K562 (cell line): ENCODE measurements around the gene WIPF3. TPM values are rescaled to one million over a fixed set of nuclear protein-coding genes. Genes with fewer than 3 reads are reported as not detected.

ENCODE experiments used
- ATAC-seq: fragments of 200-7000 bp; cut with Tn5 transposase; 3 replicates; pipeline ENCODE4 v1.9.1; 2020; ENCODE audit warnings: moderate library complexity
- BruUV-seq: library from RNA; stranded (reverse); fragments of 400-500 nt; replicated peaks from 2 replicates; lab custom pipeline; 2021; lab: Mats Ljungman, UMichigan
- CTCF ChIA-PET: fragments of 300-600 bp; formaldehyde crosslinking; extraction: SDS; loops from one replicate; lab custom pipeline; 2021; ENCODE audit warnings: low intra/inter-chr PET ratio; lab: Yijun Ruan, JAX
- POLR2A ChIA-PET: fragments of 300-600, 350-650 bp; sonication (Branson Sonifier 250); formaldehyde crosslinking; extraction: SDS; loops from one replicate; lab custom pipeline; 2021; ENCODE audit warnings: antibody characterized with exemption, inconsistent platforms; lab: Yijun Ruan, JAX
- DNase-seq, 4 experiments: peaks; one replicate each; pipeline versions ENCODE4 v3.0.0 to v3.0.0-alpha.2; 2011 to 2018; ENCODE audit warnings: low spot score in 3 of 4, mixed read lengths in 3 of 4; ENCODE audit errors: extremely low read depth in 1 of 4
- FAIRE-seq: peaks from 2 replicates; lab custom pipeline; 2011; peaks lifted over from hg19 to GRCh38; lab: Jason Lieb, UNC
- H2AFZ ChIP-seq: 2 replicates; pipeline ENCODE4 v1.6.0; 2011; ENCODE audit warnings: low read depth, low read length, control low read depth, inconsistent platforms
- H3K27ac ChIP-seq: fragments of 200-600 bp; 3 replicates; pipeline ENCODE4 v1.8.0; 2011; ENCODE audit warnings: low read depth, mild to moderate bottlenecking, control low read depth, inconsistent platforms, low read length, moderate library complexity, mixed read lengths; ENCODE audit errors: extremely low read depth
- H3K27me3 ChIP-seq, 2 experiments: fragments of 300-600 bp in 1 of 2; 2 replicates in 1 of 2; 3 replicates in 1 of 2; pipeline versions ENCODE4 v1.6.0 to v1.8.0; 2011; ENCODE audit warnings: inconsistent platforms in 2 of 2, low read length in 2 of 2, mild to moderate bottlenecking in 1 of 2, mixed read lengths in 1 of 2, moderate library complexity in 1 of 2; ENCODE audit not compliant: control insufficient read depth in 2 of 2, insufficient read depth in 2 of 2
- H3K36me3 ChIP-seq: fragments of 300-600 bp; 3 replicates; pipeline ENCODE4 v1.8.0; 2011; ENCODE audit warnings: mild to moderate bottlenecking, low read length, inconsistent platforms; ENCODE audit not compliant: control insufficient read depth, insufficient read depth
- H3K4me1 ChIP-seq, 2 experiments: fragments of 200-600 bp in 1 of 2; replicated peaks in 1 of 2; 2 replicates in 1 of 2; 3 replicates in 1 of 2; pipeline versions ENCODE4 v1.5.1 to v1.8.0; 2011; ENCODE audit warnings: inconsistent platforms in 2 of 2, low read length in 2 of 2, mild to moderate bottlenecking in 1 of 2, mixed read lengths in 1 of 2, moderate library complexity in 1 of 2; ENCODE audit not compliant: control insufficient read depth in 2 of 2, insufficient read depth in 2 of 2
- H3K4me2 ChIP-seq: 2 replicates; pipeline ENCODE4 v1.6.1; 2011; ENCODE audit warnings: low read length, control low read depth, inconsistent platforms, mixed read lengths; ENCODE audit not compliant: insufficient read depth
- H3K4me3 ChIP-seq: fragments of 200-600 bp; sonication (generic), shearing (Covaris generic); 2 replicates; pipeline ENCODE4 v1.5.1; 2016; ENCODE audit warnings: control low read depth, inconsistent platforms
- H3K79me2 ChIP-seq: fragments of 200-600 bp; 3 replicates; pipeline ENCODE4 v1.8.0; 2011; ENCODE audit warnings: low read length, inconsistent platforms; ENCODE audit not compliant: control insufficient read depth, insufficient read depth
- H3K9ac ChIP-seq, 2 experiments: 2 replicates each; pipeline versions ENCODE4 v1.6.0 to v1.6.1; 2011; ENCODE audit warnings: low read depth in 2 of 2, low read length in 2 of 2, control low read depth in 1 of 2, inconsistent platforms in 1 of 2, mild to moderate bottlenecking in 1 of 2, mixed read lengths in 1 of 2; ENCODE audit not compliant: insufficient read depth in 1 of 2
- H3K9me1 ChIP-seq: one replicate; pipeline ENCODE4 v1.6.0; 2011; ENCODE audit warnings: inconsistent platforms, mild to moderate bottlenecking, low read length, moderate library complexity; ENCODE audit not compliant: control insufficient read depth, insufficient read depth
- H3K9me3 ChIP-seq: replicated peaks from 2 replicates; pipeline ENCODE4 v1.5.1; 2011; ENCODE audit warnings: low read depth, low read length, inconsistent platforms; ENCODE audit not compliant: control insufficient read depth, insufficient read depth
- H4K20me1 ChIP-seq: replicated peaks from 2 replicates; pipeline ENCODE4 v1.6.1; 2011; ENCODE audit warnings: low read length, inconsistent platforms, mixed read lengths; ENCODE audit not compliant: control insufficient read depth, insufficient read depth
- BCL6 ChIP-seq: fragments of 250-450 bp; sonication (Bioruptor Pico); IDR thresholded peaks from 2 replicates; pipeline ENCODE4 v1.4.0; 2020
- ETS2 ChIP-seq: IDR thresholded peaks from 2 replicates; pipeline ENCODE4 v1.6.1; 2016; ENCODE audit warnings: borderline replicate concordance, missing genetic modification characterization, mild to moderate bottlenecking, moderate library complexity, missing compliant biosample characterization; ENCODE audit not compliant: poor library complexity, severe bottlenecking
- SRSF3 ChIP-seq: fragments of 200-400 bp; formaldehyde crosslinking; IDR thresholded peaks from 2 replicates; pipeline ENCODE4 v1.6.1; 2016; ENCODE audit warnings: mild to moderate bottlenecking, low read length, moderate library complexity; ENCODE audit not compliant: insufficient read depth
- XRCC4 ChIP-seq: IDR thresholded peaks from one replicate; pipeline ENCODE4 v1.6.1; 2011; ENCODE audit not compliant: insufficient read depth, insufficient read length; ENCODE audit errors: extremely low read depth
- ZNF134 ChIP-seq: fragments of 250-450 bp; sonication (Bioruptor Pico); conservative IDR thresholded peaks from 2 replicates; pipeline ENCODE4 v1.4.0; 2020
- ZNF347 ChIP-seq: fragments of 450-650 bp; formaldehyde crosslinking; IDR thresholded peaks from 2 replicates; pipeline ENCODE4 v1.4.0; 2020; ENCODE audit warnings: low read depth, mild to moderate bottlenecking, moderate library complexity
- WGBS: fragments of 100-300 bp; shearing (Covaris generic); methylation state at CpG from one replicate; pipeline ENCODE4 v1.1.6; 2016; ENCODE audit warnings: low coverage, mixed read lengths; ENCODE audit not compliant: insufficient coverage; ENCODE audit errors: missing lambda C conversion rate; 5-methylcytosine and 5-hydroxymethylcytosine counted together
- in situ Hi-C: fragments of 300-500 bp; cut with MboI; formaldehyde crosslinking; loops from 4 replicates; pipeline ENCODE4 v1.15.0; 2018; ENCODE audit warnings: inconsistent platforms, mixed read lengths
- intact Hi-C: fragments of 100-400 bp; cut with micrococcal nuclease; formaldehyde crosslinking; loops from 2 replicates; pipeline ENCODE4 v1.14.2; 2022
- polyA plus RNA-seq, 8 experiments: library from polyadenylated mRNA; depleted of rRNA in 4 of 8; stranded (reverse) in 5 of 8; unstranded in 3 of 8; fragments of >200 nt; fragmentation: Nextera tagmentation in 2 of 8; fragmentation: Illumina TruSeq in 1 of 8; extraction: Ambion mirVana in 2 of 8; extraction: Trizol in 1 of 8; gene quantifications; 2 replicates each; pipeline versions ENCODE4 v1.2.1 to v1.2.3, GENCODE V29; 2011 to 2014; ENCODE audit warnings: inconsistent platforms in 1 of 8, missing spikeins in 1 of 8
- total RNA-seq, 7 experiments: library from RNA; depleted of rRNA in 6 of 7; stranded (reverse); fragments of >200 nt in 6 of 7; fragmentation: Illumina TruSeq in 2 of 7; extraction: Trizol in 2 of 7; gene quantifications; 2 replicates each; pipeline versions ENCODE4 v1.2.1 to v1.2.3, GENCODE V29; 2011 to 2021; ENCODE audit warnings: low replicate concordance in 1 of 7
- TF ChIP-seq, protein P1 (sequence below): fragments of 450-650 bp; IDR thresholded peaks from 2 replicates; pipeline ENCODE4 v1.6.1; 2018; ENCODE audit warnings: mild to moderate bottlenecking, low read depth; ENCODE audit not compliant: partially characterized antibody

WIPF3 gene
- total and polyA plus RNA-seq, 9 of the 15 experiments (the other 6 are each of a cell fraction or from before 2014, with no cell fraction given), result 0.18 to 3.2 (median 1.7) TPM

DNA sequence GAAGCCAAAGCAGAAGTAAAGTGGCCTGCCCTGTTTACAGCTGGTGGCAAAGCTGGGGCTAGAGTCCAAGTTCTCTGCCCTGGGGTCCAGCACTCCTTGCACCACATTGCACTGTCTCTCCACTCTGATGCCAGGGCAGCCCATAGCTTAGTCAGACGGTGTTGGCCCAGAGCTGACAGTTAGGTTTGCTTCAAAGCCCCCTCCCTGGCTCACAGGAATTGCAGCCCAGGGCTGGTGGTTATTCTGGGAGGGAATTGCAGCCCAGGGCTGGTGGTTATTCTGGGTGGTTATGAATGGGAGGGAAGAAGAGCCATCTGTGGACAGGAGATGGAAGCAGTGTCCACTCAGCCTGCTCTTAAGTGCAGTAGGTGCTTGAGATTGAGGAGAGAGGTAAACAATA lies 94.4 kb downstream of the WIPF3 start:
- no peak for ATAC-seq
- H3K79me2 ChIP-seq, result no peaks in the 10 kb centered on the region
- no peak overlapping the region for H3K9ac ChIP-seq
- no TSS peak for BruUV-seq
- no peaks in the 10 kb centered on the region for H4K20me1 ChIP-seq
- POLR2A ChIA-PET, result interaction anchor here (0.6 kb wide), 1 partner anchor 103 kb away, joined by 3 read pairs; no protein-coding TSS in a partner anchor
- no peak overlapping the region for H2AFZ ChIP-seq
- 8% methylated on average over 1 of the region's 1 CpG for WGBS
- H3K36me3 ChIP-seq, result no peaks in the 10 kb centered on the region; the same call in 2 of the 3 replicates
- H3K27ac ChIP-seq, result no peak overlapping the region
- H3K9me3 ChIP-seq, result no peaks in the 10 kb centered on the region; the same call in 1 of the 2 replicates
- H3K27me3 ChIP-seq, result no peaks in the 10 kb centered on the region; a peak in 1 of 5 replicates
- FAIRE-seq, result no peak
- no peaks in the 10 kb centered on the region for H3K9me1 ChIP-seq
- no peak for DNase-seq
- no peak overlapping the region for H3K4me3 ChIP-seq
- TF ChIP-seq XRCC4 (no peak), BCL6 (CRISPR knock-in tag) (no peak), ETS2 (tag) (no peak), SRSF3 (no peak)
- TF ChIP-seq, all 486 proteins: peak for 0
- Histone ChIP-seq H3K4me1 (no peaks in the 10 kb centered on the region), H3K4me2 (no peak overlapping the region)
- CTCF ChIA-PET, result no interaction called here
- intact Hi-C loops, result no loop called here
- in situ Hi-C loops, result no loop called here

DNA sequence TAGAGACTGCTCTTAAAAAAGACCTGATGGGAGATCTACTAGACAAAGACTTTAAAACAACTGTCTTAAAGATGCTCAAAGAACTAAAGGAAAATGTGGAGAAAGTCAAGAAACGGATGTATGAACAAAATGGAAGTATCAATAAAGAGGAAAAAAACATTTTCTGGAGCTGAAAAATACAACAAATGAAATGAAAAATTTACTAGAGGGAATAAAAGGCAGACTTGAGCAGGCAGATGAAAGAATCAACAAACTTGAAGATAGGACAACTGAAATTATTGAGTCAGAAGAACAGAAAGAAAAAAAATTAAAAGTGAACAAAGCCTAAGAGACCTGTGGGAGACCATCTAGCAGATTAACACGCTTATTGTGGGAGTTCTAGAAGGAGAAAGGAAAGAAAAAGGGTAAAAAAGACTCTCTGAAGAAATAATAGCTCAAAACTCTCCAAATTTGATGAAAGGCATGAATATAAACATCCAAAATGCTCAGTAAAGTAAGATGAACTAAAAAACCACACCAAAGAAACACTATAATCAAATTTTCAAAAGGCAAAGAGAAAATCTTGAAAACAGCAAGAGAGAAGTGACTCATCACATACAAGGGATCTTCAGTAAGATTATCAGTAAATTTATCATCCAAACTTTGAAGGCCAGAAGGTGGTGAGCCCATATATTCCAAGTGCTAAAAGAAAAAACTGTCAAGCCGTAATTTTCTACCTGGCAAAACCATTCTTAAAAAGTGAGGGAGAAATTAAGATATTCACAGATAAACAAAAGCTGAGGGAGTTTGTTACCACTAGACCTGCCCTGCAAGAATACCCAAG lies 100.1 kb downstream of the WIPF3 start:
- no peak overlapping the region for H3K4me3 ChIP-seq
- no peaks in the 10 kb centered on the region for H3K79me2 ChIP-seq
- CTCF ChIA-PET, result no interaction called here
- WGBS, result 0% methylated on average over 3 of the region's 3 CpGs
- H3K27me3 ChIP-seq, result no peaks in the 10 kb centered on the region
- H4K20me1 ChIP-seq, result no peaks in the 10 kb centered on the region
- no peak overlapping the region for H2AFZ ChIP-seq
- no peaks in the 10 kb centered on the region for H3K4me1 ChIP-seq
- H3K9me3 ChIP-seq, result no peaks in the 10 kb centered on the region; the same call in none of the 2 replicates
- no TSS peak for BruUV-seq
- no peak for FAIRE-seq
- no peaks in the 10 kb centered on the region for H3K9me1 ChIP-seq
- POLR2A ChIA-PET, result interaction anchor here (0.7 kb wide), 1 partner anchor 231 kb away, joined by 3 read pairs; no protein-coding TSS in a partner anchor
- DNase-seq, result no peak
- no peak overlapping the region for H3K27ac ChIP-seq
- no peak overlapping the region for H3K9ac ChIP-seq
- intact Hi-C loops, result no loop called here
- no peak for ATAC-seq
- in situ Hi-C loops, result no loop called here
- no peak overlapping the region for H3K4me2 ChIP-seq
- H3K36me3 ChIP-seq, result no peaks in the 10 kb centered on the region; the same call in 2 of the 3 replicates
- TF ChIP-seq ZNF134, result no peak
- TF ChIP-seq, protein P1, sequence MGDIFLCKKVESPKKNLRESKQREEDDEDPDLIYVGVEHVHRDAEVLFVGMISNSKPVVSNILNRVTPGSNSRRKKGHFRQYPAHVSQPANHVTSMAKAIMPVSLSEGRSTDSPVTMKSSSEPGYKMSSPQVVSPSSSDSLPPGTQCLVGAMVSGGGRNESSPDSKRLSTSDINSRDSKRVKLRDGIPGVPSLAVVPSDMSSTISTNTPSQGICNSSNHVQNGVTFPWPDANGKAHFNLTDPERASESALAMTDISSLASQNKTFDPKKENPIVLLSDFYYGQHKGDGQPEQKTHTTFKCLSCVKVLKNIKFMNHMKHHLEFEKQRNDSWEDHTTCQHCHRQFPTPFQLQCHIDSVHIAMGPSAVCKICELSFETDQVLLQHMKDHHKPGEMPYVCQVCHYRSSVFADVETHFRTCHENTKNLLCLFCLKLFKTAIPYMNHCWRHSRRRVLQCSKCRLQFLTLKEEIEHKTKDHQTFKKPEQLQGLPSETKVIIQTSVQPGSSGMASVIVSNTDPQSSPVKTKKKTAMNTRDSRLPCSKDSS, result peak; percentile 90
- no peak for TF ChIP-seq ZNF347 (CRISPR knock-in tag)
